Peyer's patch (tissue), 4 donors: ENCODE measurements around the gene TULP4. TPM values are rescaled to one million over a fixed set of nuclear protein-coding genes. Genes with fewer than 3 reads are reported as not detected.
A peak's percentile ranks its signal among the peaks of the same experiment; 100 is the strongest.

Experiments
- DNase-seq, 3 donors: peaks; one replicate each; pipeline ENCODE4 v3.0.0-alpha.2; 2017 to 2019
- H3K27ac ChIP-seq, 4 donors: fragments of 200-600 bp; sonication (generic); one replicate each; pipeline ENCODE4 v1.5.1; 2016 to 2019
- H3K27me3 ChIP-seq, 2 donors: fragments of 200-600 bp; sonication (generic); one replicate each; pipeline ENCODE4 v1.5.1; 2019
- H3K36me3 ChIP-seq, 3 donors: fragments of 200-600 bp; sonication (generic); one replicate each; pipeline ENCODE4 v1.5.1; 2016 to 2019
- H3K4me1 ChIP-seq, 4 donors: fragments of 200-600 bp; sonication (generic); one replicate each; pipeline ENCODE4 v1.5.1; 2016 to 2019
- H3K4me3 ChIP-seq, 4 donors: fragments of 200-600 bp; sonication (generic); 1 replicate in 3 of 4; 2 replicates in 1 of 4; pipeline ENCODE4 v1.5.1; 2016 to 2019; ENCODE audit warnings: mild to moderate bottlenecking in 1 of 4
- H3K9me3 ChIP-seq, 4 donors: fragments of 200-600 bp; sonication (generic); one replicate each; pipeline ENCODE4 v1.5.1; 2016 to 2019; ENCODE audit warnings: mild to moderate bottlenecking in 1 of 4
- CTCF ChIP-seq, 6 experiments: fragments of 450-650 bp in 4 of 6; fragments of 200-600 bp in 2 of 6; sonication (generic) in 1 of 6; IDR thresholded peaks; one replicate each; pipeline ENCODE4 v1.5.1; 2017 to 2019; ENCODE audit warnings: antibody characterized with exemption in 6 of 6, mild to moderate bottlenecking in 3 of 6, moderate library complexity in 1 of 6
- POLR2A ChIP-seq, 2 donors: fragments of 450-650 bp; IDR thresholded peaks; one replicate each; pipeline ENCODE4 v1.5.1; 2017; ENCODE audit warnings: antibody characterized with exemption in 2 of 2, mild to moderate bottlenecking in 2 of 2, moderate library complexity in 2 of 2
- total RNA-seq, 4 donors: library from RNA; depleted of rRNA; stranded (reverse); fragments of >200 nt; gene quantifications; one replicate each; pipeline ENCODE4 v1.1.0, GENCODE V29; 2016

TULP4 gene
- total RNA-seq, 4 donors from 2014 or later, result 197 to 268 (median 206) TPM

GRCh38 chr6:158312672-158313397 lies 570 bp downstream of the TULP4 start:
- TF ChIP-seq POLR2A (IDR thresholded peaks at IDR 0.05) (no peak), CTCF (IDR thresholded peaks at IDR 0.05) (no peak)
- Histone ChIP-seq H3K27me3 (no peaks in the 10 kb centered on the region), H3K27ac (no peak overlapping the region), H3K36me3 (peaks cover 0 to 40% (median 0%) of the 10 kb centered on the region in 3 donors), H3K4me3 (no peak overlapping the region), H3K4me1 (no peaks in the 10 kb centered on the region), H3K9me3 (no peaks in the 10 kb centered on the region)
- no peak for DNase-seq

GRCh38 chr6:158313989-158314388 lies 1.7 kb downstream of the TULP4 start:
- Histone ChIP-seq H3K4me1 (no peaks in the 10 kb centered on the region), H3K9me3 (no peaks in the 10 kb centered on the region), H3K4me3 (no peak overlapping the region), H3K36me3 (peaks cover 0 to 40% (median 0%) of the 10 kb centered on the region in 3 donors), H3K27ac (no peak overlapping the region), H3K27me3 (no peaks in the 10 kb centered on the region)
- no peak for TF ChIP-seq CTCF (IDR thresholded peaks at IDR 0.05)
- TF ChIP-seq POLR2A (IDR thresholded peaks at IDR 0.05), result no peak
- DNase-seq, result peak in 1 of 3 donors; percentile 23

DNA sequence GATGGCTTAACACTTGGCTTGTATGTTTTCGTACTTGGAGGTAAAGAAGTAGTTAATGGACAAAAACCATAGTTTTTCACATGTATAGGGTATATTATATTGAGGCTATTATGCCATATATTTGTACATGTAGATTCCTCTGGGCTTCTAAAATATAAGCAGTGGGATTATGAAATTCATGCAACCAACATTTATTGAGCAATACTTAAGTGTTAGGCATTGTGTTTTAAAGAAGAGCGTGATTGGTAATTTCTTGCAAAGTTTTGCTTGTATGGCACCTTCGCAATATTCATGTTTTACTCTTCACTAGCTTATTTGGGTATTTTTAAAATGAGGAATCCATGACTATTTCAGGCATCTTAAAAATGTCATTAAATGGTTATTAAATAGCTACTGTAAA lies 2.5 kb downstream of the TULP4 start:
- TF ChIP-seq POLR2A (IDR thresholded peaks at IDR 0.05) (no peak), CTCF (IDR thresholded peaks at IDR 0.05) (no peak)
- DNase-seq, result no peak
- Histone ChIP-seq H3K4me1 (no peaks in the 10 kb centered on the region), H3K4me3 (no peak overlapping the region), H3K9me3 (no peaks in the 10 kb centered on the region), H3K27me3 (no peaks in the 10 kb centered on the region), H3K27ac (no peak overlapping the region), H3K36me3 (peaks cover 0 to 40% (median 0%) of the 10 kb centered on the region in 3 donors)

GRCh38 chr6:158316022-158316421 lies 3.8 kb downstream of the TULP4 start:
- no peaks in the 10 kb centered on the region for H3K27me3 ChIP-seq
- no peak overlapping the region for H3K27ac ChIP-seq
- H3K9me3 ChIP-seq, result no peaks in the 10 kb centered on the region
- TF ChIP-seq POLR2A (IDR thresholded peaks at IDR 0.05) (no peak), CTCF (IDR thresholded peaks at IDR 0.05) (no peak)
- H3K36me3 ChIP-seq, result peaks cover 0 to 40% (median 0%) of the 10 kb centered on the region in 3 donors
- peaks cover 0 to 3% (median 0%) of the 10 kb centered on the region in 4 donors for H3K4me1 ChIP-seq
- DNase-seq, result no peak
- no peak overlapping the region for H3K4me3 ChIP-seq

GRCh38 chr6:158321960-158322359 lies 9.7 kb downstream of the TULP4 start:
- H3K4me3 ChIP-seq, result no peak overlapping the region
- no peaks in the 10 kb centered on the region for H3K27me3 ChIP-seq
- H3K27ac ChIP-seq, result peak overlapping the region in 3 of 4 donors; percentile 11 to 65 (median 48)
- TF ChIP-seq CTCF (IDR thresholded peaks at IDR 0.05) (no peak), POLR2A (IDR thresholded peaks at IDR 0.05) (no peak)
- H3K36me3 ChIP-seq, result no peaks in the 10 kb centered on the region
- DNase-seq, result no peak
- no peaks in the 10 kb centered on the region for H3K9me3 ChIP-seq
- peaks cover 0 to 29% (median 2%) of the 10 kb centered on the region in 4 donors for H3K4me1 ChIP-seq
